Smooth muscle cell of the brain vasculature (primary cell): ENCODE data around the gene CA11.
A peak's percentile ranks its signal among the peaks of the same experiment; 100 is the strongest.

Experiments
- DNase-seq: peaks from one replicate; pipeline ENCODE4 v3.0.0-alpha.2; 2012; ENCODE audit warnings: low read depth, low spot score

The CA11 gene

DNA sequence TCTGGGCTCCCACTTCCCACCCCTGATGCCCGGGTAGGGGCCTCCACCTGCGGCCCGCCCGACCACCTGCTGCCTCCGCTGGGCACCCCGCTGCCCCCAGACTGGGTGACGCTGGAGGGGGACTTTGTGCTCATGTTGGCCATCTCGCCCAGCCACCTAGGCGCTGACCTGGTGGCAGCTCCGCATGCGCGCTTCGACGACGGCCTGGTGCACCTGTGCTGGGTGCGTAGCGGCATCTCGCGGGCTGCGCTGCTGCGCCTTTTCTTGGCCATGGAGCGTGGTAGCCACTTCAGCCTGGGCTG, 16.7 kb downstream of the CA11 start:
- DNase-seq, result no peak

DNA sequence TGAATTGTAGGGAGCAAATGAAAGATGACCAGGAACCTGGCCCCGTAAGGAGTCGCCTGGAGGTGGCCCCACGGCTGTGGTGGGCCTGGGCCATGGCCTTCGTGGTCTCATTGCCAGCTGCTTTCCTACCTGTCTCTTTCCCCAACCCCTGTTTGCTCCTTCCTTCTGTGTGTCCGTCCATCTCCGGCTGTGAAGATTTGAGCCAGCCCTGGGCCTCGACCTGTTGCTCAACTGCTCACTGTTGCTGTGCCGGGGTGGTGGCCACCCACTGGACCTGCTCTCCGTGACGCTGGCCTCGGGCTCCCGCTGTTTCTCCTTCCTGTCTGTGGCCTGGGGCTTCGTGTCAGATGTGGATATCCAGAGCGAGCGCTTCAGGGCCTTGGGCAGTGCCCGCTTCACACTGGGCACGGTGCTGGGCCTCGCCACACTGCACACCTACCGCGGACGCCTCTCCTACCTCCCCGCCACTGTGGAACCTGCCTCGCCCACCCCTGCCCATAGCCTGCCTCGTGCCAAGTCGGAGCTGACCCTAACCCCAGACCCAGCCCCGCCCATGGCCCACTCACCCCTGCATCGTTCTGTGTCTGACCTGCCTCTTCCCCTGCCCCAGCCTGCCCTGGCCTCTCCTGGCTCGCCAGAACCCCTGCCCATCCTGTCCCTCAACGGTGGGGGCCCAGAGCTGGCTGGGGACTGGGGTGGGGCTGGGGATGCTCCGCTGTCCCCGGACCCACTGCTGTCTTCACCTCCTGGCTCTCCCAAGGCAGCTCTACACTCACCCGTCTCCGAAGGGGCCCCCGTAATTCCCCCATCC, 17.3 kb downstream of the CA11 start:
- no peak for DNase-seq

DNA sequence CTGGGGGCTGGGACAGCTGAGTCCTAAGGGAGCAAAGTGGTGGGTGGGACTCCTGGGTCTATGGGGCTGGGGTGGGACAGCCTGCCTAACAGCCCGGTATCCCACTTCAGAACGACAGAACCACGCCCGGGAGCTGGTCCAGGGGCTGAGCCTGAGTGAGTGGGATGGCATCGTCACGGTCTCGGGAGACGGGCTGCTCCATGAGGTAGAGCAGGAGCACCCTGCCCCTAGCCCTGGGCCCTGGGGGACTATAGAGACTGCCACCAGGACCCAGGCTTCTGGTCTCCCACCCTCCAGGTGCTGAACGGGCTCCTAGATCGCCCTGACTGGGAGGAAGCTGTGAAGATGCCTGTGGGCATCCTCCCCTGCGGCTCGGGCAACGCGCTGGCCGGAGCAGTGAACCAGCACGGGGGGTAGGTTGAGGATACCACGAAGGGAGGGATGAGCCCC, 18.1 kb downstream of the CA11 start:
- DNase-seq, result no peak

DNA sequence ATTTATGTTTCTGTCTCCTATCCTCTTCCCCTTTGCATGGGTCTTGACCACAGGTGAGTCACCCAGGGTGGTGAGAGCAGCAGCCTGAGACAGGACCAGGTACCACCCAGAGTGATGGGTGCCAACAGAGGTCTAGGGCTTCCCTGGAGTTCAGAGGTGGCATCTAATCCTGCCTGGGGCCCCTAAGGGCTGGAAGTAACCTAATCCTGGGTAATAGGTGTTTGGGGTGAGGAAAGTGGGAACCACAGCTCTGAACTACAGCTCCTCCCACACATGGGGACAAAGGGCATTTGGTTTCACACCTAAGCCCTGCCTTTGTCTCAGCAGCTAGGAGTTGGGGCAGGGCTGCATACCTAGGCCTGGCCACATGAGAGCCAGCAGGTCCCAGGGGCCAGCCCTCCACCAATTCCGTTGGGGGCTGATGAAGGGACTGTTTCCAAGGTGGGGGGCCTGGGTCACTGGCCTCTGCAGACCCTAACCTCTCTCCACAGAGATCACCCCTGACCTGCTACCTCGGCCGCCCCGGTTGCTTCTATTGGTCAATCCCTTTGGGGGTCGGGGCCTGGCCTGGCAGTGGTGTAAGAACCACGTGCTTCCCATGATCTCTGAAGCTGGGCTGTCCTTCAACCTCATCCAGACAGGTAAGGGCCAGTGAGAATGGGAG, 18.7 kb downstream of the CA11 start:
- DNase-seq, result no peak

DNA sequence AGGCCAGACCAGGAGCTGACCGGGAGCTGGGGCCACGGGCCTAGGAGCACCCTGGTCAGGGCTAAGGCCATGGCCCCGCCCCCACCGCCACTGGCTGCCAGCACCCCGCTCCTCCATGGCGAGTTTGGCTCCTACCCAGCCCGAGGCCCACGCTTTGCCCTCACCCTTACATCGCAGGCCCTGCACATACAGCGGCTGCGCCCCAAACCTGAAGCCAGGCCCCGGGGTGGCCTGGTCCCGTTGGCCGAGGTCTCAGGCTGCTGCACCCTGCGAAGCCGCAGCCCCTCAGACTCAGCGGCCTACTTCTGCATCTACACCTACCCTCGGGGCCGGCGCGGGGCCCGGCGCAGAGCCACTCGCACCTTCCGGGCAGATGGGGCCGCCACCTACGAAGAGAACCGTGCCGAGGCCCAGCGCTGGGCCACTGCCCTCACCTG, 20.1 kb downstream of the CA11 start:
- DNase-seq, result no peak

DNA sequence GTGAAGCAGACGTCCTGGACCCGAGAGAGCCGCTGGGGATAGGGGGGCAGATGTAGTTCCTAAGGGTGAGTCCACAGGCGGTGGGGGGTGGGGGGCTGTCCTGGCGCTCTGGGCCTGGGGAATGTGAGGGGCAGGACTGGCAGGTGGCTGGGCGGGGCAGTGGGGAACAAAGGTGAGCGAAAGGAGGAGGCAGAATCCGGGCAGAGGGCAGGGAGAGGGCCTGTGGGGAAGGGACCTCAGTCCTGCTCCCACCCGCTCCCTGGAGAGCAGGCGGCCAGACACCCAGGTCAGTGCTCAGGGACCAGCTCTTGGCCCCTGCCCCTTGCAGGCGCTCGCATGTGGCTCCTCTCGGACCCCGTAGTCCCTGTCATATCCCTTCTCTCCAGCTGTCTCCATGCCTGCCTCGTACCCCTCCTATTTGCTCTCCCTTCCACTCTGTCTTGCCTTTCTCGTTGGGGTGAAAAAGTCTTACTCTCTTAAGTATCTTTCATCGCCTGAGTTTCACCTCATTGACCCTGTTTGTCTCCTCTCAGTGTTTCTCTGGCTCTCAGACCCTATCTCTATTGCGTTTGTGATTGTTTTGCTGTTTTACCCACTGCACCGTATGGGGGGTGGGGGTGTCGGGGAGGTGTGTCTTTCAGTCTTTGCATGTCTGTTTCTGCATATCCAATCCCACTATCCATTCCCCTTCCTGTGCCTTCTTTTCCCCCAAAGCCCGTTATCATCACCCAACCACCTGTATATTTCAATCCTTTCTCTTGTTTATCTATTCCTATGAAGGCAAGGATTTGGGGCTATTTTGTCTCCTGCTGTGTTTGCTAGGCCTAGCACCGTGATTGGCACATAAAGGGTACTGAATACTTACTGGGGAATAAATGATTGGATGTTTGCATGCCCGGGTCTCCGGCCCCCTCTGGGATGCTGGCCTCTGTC, 20.9 kb downstream of the CA11 start:
- no peak for DNase-seq

DNA sequence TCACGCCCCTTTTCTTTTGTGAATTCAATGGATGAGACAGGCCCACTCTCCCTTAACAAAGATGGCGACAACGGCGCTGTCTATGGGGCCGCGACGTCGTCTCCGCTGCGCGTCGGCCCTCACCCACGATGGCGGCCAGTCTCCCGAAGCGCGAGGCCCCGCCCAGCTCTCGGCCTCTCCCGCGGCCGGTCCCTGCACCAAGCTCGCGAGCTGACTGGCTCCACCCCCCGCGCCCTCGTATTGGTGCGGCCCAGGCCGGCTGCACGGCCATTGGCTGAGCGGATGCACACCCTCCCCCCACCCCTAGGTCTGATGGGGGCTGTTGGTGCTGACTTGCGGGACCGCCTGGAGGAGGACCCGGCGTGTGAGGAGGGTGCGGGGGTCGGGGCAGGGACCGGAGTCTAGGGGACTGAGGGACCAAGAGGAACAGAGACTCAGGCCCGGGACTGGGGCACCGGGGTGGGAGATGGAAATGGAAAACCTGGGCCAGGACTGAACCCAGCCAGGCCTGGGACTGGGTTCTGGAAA, 21.9 kb downstream of the CA11 start:
- no peak for DNase-seq

DNA sequence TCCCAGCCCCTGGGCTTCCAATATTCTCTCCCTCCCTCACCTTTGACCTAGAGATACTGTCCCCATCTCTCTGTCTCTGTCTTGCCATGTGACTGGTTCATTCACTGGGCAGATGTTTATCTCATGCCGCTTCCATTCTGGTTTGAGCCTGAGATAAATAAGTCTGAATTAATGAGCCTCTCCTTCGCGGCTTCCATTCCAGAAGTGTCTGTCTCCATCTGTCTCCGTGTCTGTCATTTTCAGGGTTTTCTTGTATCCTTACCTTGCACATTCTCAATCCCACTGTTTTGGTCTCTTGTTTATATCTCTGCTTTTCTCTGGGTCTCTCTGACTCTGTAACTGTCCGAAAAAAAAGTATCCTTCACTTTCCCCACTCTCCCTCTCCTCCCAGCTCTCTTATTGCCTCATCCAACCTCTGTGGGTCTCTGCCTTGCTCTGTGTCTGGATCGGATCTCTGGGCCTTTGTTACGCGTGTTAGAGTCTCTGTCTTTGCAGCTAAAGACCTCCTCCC, 22.4 kb downstream of the CA11 start:
- no peak for DNase-seq

DNA sequence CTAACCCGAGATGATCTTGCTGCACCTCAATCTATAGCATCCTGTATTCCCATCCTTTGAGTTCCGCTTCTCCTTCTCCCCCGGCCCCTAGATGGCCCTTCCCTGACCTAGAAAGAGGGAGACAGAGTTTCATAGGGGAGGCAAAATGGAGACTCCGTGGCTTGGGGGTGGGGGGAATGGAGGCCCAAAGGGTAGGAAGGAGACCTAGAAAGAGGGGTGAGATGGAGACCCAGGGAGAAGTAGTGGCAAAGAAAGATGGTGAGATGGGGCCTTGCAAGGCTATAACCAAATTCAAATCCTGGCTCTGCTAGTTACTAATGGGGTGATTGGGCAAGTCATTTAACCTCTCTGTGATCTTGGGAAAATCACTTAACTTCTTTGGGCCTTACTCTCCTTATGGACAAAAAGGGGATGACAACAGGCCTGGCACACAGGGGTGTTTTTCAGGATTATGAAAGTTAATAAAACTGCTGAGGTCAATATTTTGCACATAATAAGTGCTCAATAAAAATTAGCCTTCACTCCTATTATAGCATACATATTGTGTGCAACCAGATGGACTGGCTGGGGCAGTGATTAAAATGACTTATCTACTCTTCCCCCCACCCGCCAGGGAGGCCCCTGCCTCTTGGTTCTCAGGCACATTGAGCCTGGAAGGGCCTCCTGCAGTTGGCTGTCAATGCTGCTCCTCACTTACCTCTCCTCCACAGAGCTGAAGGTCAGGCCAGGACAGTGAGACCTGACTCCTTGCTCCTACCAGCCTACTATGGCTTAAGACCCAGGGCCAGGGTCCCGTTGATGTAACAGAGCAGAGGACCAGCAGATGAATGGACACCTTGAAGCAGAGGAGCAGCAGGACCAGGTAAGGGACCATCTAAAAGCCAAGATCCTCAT, 26.0 kb downstream of the CA11 start:
- DNase-seq, result no peak

DNA sequence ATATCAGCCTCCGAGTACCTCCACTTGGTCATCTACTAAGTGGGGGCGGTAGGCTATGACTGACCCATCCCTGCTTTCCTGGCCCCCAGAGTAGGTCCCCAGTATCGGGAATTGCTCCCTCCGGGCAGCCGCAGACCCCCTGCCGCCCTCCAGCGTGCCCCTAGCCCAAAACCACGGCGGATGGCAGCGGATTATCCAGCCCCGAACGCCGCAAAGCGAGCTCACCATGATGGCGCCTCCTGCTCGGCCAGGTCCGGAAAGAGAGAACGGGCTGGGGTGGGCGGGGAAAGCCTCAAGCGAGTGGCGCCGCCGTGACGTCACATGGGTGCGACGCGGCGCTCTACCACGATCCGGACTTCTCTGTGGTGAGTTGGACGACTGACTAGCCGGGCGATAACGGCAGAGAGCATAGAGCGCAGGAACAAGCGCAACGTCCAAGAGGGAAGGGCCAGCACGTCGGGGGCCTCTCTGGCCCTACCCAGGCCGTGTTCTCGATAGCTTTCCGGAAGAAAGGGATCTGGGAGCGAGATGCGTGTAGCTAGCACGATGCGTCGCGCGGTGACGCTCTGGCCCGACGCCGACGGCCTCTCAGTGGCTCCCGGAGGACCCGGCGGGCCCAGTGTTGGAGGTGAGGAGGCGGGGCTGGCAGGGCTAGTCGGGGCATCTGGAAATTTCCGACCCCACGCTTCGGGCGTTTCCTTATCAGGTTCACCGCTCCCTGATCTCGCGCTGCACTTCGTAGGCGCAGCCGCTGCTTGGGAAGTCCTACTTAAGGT, 26.9 kb downstream of the CA11 start, which contains the start of the genes RPL18 and SPHK2:
Gene RPL18 (minus strand): TSS at position 263 of the 776 bp plus-strand sequence. CDS start 35 bp downstream, at position 228.
Gene SPHK2 (plus strand): TSS at position 591 of the 776 bp plus-strand sequence. CDS start 1,009 bp downstream, outside the sequence.
- DNase-seq, result peak; percentile 99

DNA sequence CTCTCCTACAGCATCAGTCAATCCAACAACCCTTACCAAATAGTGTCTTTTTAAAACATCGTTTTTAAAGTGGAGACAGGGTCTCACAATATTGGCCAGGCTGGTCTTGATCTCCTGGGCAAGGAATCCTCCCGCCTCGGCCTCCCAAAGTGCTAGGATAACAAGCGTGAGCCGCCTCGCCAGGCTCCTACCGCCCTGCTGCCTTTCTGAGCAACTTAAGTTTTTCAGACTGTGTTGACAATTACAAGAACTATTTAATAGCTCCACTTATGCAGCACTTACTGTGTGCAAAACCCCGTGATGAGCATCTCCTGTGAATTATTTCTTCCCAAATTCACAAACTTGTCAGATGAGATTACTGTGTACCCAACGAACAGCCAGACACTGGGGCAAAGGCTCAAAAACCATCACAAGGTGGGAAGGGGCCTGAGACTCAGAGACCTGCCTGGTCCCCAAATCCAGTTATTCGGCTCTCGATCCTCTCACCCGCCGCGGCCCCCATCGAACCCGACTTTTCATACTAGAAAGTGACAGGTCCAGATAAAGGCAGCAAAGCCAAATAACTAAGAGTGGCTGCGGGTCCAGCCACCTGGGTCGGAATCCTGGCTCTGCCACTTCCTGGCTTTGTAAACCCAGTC, 27.6 kb downstream of the CA11 start:
- DNase-seq, result no peak

DNA sequence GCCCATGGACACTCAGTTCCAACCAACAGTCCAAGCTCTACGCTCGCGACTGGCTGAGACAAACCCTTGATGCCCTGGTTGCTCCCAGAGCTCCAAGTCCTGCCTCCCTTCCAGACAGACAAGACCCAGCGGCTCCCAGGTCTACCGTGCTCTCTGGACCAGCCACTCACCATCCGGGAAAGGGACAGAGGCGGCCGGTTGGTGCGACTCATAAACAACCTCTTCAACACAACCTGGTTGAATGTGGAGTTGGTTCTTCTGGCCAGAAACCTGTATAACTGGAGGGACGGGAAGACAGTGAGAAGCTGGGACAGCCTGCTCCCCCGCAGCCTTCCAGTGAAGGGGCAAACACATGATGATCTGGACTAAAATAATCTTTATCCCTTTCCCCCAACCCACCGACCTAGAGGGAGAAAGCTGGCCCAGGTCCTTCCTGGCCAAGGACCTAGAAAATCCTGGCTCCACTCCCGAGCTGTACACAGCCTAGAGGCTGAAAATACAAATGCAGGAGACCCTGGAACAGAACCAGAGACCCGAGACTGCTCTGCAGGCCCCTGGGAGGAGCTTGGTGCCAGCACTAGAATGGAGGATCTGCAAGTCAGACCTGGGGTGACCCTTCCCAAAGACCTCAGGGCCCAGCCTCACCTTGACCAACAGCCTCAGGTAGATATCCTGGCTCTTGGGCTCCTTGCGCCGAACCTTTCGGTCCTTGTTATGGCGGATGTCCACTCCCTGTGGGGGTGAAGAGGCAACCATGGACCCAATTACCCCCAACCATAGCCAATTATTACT, 28.6 kb downstream of the CA11 start:
- DNase-seq, result no peak

DNA sequence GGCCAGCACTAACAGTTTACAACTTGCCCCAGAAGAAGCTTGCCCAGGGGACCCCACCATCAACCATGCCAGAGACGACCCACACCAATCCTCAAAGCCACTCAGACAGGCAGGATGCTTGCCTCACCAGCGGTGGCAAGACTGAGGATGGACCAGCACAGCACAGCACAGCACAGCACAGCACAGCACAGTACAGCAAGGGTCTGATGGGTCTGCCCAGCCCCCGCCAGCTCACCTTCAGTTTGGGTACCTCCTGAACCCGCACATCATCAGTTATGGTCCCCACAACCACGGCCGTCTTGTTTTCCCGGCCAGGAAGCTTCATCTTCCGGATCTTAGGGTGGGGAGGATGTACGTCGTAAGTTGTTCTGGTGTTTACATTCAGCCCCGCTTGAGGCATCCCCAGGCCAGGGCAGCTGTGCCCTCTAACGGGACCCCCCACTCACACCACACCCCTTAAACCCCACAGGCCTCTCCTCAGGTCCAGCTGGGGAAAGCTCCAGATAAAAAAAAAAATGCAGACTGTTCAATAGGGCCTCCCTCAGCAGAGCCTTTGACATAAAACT, 29.4 kb downstream of the CA11 start:
- no peak for DNase-seq

DNA sequence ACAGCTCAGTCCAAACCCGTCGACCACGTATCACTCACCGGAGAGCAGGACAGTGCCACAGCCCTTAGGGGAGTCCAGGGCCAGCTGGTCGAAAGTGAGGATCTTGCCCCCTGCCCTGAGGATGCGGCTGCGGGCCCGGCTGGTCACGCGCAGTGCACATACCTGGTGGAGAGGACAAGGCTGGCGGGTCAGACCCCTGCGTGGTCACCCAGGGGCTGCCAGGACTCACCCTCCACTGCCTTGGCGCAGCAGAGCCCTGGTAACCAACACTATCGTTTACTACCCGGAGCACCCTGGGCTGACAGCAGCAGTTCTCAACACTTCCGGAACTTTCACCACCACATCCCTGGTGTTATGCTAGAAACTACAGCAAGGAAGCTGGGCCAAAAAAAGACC, 29.9 kb downstream of the CA11 start:
- DNase-seq, result no peak

DNA sequence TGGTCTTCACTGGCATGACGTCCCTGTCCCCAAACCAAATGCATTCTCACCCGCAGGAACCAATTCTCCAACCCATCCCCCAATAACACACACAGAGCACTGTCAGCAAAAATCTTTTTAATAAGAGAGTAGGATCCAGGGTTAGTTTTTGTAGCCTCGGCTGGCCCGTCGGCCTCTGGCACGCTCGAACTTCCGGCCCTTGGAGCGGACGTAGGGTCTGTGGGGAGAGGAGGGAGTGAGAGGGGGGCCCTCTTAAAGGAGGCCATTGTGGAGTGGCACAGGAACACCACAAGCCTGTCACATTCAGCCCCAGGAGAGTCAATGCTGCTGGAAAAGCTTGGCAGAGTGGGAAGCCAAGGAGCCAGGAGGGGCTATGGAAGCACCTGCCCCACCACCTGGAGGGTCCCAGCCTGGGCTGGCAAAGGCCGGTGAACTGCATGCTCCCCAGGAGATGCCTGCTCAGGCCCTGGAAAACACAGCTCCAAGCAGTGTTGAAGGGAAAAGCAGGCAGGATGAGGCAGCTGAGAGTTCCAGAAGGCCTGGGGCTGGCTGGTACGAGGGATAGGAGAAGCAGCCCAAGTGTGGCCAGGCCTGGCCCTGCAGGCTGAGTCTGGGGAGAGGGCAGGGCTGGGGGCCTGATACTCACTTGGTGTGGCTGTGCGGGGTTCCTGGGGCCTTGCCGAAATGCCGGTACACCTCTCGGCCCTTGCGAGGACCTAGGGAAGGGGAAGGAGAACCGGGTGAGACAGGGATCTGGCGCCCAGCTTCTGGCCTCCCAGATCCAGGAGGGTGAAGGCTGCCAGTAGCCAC, 30.6 kb downstream of the CA11 start:
- no peak for DNase-seq

DNA sequence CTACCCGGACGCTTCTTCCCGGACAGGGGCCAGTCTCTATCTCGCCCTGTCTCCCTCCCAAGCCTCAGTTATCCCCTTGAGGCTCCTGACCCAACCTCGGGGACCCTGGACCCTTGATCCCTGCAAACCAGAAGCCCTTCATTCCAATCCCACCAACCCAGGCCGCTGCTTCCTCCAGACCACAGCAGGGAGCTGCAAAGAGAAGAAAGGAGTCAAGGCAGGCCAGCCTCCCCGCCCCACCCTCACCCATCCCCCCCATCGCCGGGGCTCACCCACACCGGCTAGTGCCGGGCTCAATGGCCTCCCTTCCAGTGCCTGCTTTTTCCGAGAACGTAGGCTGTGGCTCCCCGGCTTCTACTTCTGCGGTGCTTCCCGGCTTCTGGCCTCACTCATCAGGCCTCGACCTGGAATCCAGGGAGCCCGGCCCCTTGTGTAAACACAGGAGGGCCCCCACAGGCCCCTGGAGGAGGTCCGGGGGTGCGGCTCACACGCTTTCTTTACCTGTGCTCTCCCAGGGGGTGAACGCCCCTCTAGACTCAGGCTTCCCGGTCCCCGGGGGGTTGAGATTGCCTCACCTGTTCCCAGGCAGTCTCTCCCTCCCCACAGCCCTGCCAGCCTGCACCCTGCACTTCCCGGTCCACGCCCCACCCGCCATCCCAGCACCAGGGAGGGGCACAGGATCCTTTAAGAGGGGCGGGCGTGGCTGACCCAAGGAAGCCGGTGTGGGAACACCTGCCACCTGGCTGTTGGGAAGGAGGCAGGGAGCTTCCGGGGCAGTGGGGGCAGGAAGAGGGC, 31.4 kb downstream of the CA11 start, which contains the start of gene FAM83E:
Gene FAM83E (minus strand): TSS at position 641 of the 795 bp plus-strand sequence. CDS start 1,704 bp downstream, outside the sequence.
- no peak for DNase-seq
